Lower lobe of right lung (tissue), 2 donors: ENCODE data around the gene FGD1. TPM values are rescaled to one million over a fixed set of nuclear protein-coding genes. Genes with fewer than 3 reads are reported as not detected.
"Not testable (repeated sequence)": the region's sequence is repeated elsewhere in the genome, so short reads cannot be mapped to it uniquely, and the experiment has no call there.

Source experiments
- ATAC-seq, 2 donors: fragments of 200-7000 bp; cut with Tn5 transposase; one replicate each; pipeline ENCODE4 v1.9.1; 2020 to 2022; ENCODE audit warnings: mild to moderate bottlenecking in 2 of 2, moderate library complexity in 2 of 2
- DNase-seq: peaks from one replicate; pipeline ENCODE4 v3.0.0-alpha.2; 2020
- H3K27ac ChIP-seq: fragments of 200-600 bp; one replicate; pipeline ENCODE4 v1.8.0; 2022
- H3K27me3 ChIP-seq: fragments of 200-600 bp; one replicate; pipeline ENCODE4 v1.8.0; 2022; ENCODE audit warnings: low read depth
- H3K36me3 ChIP-seq: fragments of 200-600 bp; one replicate; pipeline ENCODE4 v1.8.0; 2022; ENCODE audit warnings: mild to moderate bottlenecking
- H3K4me1 ChIP-seq: fragments of 200-600 bp; one replicate; pipeline ENCODE4 v1.8.0; 2022
- H3K4me3 ChIP-seq: fragments of 200-600 bp; one replicate; pipeline ENCODE4 v1.8.0; 2022; ENCODE audit warnings: mild to moderate bottlenecking
- H3K9me3 ChIP-seq: fragments of 200-600 bp; one replicate; pipeline ENCODE4 v1.8.0; 2022
- CTCF ChIP-seq: fragments of 200-600 bp; IDR thresholded peaks from one replicate; pipeline ENCODE4 v1.8.0; 2022; ENCODE audit warnings: antibody characterized with exemption, mild to moderate bottlenecking
- intact Hi-C: fragments of 100-400 bp; cut with DNase I; formaldehyde crosslinking; loops from one replicate; pipeline ENCODE4 v1.11.0; 2022
- long read RNA-seq: library from polyadenylated mRNA; unstranded; transcript quantifications from one replicate; pipeline ENCODE4 v2.0.0, GENCODE V29; 2021
- total RNA-seq: library from RNA; stranded (reverse); fragmentation: NEBNext Ultra II Directional; extraction: Animal tissue kit (Norgen Biotek cat#: 25700); gene quantifications from one replicate; pipeline ENCODE4 v1.2.1, GENCODE V29; 2021
- donor health status: DM: no; HTN: yes; CAD: no; lungs with severe emphysema.

FGD1 gene
- total RNA-seq = 3.2 TPM
- long read RNA-seq, full-length matches to known transcripts = 4 of 17 reads
- long read RNA-seq, partial matches to known transcripts = 5 of 17 reads
- long read RNA-seq, other reads (novel, unspliced or antisense) = 8 of 17 reads

DNA sequence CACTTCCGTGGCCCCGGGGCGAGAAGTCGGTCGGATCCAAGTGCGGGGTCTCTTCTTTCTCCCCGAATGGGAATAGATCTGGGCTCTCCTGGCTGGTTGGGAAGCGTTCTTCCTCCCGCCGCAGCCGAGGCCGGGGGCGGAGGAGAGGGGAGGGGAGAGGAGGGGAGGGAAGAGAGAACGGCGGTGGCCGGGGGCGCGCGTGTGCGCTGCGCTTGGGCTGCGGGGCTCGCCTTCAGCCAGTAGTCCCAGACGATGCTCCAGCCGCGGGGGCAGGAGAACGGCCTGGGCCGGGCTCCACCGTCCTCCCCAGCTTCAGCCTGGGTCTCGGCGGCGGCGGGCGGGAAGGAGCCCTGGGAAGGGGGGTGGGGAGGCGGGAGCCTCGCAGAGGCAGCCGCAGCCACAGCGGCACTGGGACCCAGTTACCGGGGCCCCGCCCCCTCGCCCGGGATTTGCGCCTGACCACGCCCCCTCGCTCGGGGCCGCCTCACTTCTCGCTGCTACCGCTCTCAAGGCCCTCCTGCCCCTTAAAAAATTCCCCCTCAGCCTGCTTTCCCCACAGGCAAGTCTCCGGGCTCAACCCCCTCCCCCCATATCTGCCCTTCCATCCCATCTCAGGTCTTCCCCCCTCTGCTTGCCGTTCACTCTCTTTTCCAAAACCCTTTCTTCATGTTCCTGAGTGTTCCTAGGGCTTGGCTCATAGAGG is at the start of gene FGD1:
Gene FGD1, minus strand, starts transcription at position 421 of the 703 bp plus-strand sequence. CDS start 802 bp downstream, outside the sequence.
- H3K9me3 ChIP-seq = no peaks in the 10 kb centered on the region
- no peaks in the 10 kb centered on the region for H3K36me3 ChIP-seq
- peak; percentile 64 for DNase-seq
- H3K4me1 ChIP-seq = no peaks in the 10 kb centered on the region
- ATAC-seq = peak; percentile 90 to 91
- TF ChIP-seq CTCF = no peak
- intact Hi-C loops = no loop called here
- H3K4me3 ChIP-seq = peak within 1 kb of the TSS; percentile 62
- H3K27me3 ChIP-seq = no peaks in the 10 kb centered on the region
- peak within 1 kb of the TSS; percentile 31 for H3K27ac ChIP-seq

- H3K27me3 ChIP-seq, H3K4me3 ChIP-seq, DNase-seq, H3K4me1 ChIP-seq, H3K27ac ChIP-seq, intact Hi-C loops, H3K9me3 ChIP-seq, ATAC-seq: not testable (repeated sequence)
- peaks cover 90% of the 10 kb centered on the region for H3K36me3 ChIP-seq
Measured at GRCh38 chrX:54542239-54542638, 46.2 kb upstream of the FGD1 start.

DNA sequence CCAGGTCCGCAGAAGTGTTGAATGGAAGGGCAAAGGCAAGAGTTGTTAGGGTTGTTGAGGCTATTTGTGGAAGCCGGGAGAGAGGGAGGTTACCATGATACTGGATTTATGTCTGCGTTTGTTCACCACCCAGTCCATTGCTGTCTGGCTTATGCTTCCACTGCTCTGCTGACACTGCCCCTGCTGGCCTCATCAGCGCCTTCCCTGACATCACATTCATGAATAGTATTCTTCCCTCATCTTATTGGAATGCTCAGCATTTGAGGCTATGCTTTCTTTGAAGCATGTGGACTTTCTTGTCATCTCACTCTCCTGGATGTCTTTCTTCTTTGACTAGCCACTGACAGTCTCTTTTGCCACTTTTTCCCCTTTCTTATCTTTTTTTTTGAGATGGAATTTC is 44.3 kb upstream of the FGD1 start:
- no peak overlapping the region for H3K4me3 ChIP-seq
- intact Hi-C loops = no loop called here
- DNase-seq = no peak
- no peak for TF ChIP-seq CTCF
- H3K36me3 ChIP-seq = peaks cover 72% of the 10 kb centered on the region
- no peak for ATAC-seq
- no peaks in the 10 kb centered on the region for H3K27me3 ChIP-seq
- H3K9me3 ChIP-seq = no peaks in the 10 kb centered on the region
- no peak overlapping the region for H3K27ac ChIP-seq
- H3K4me1 ChIP-seq = no peaks in the 10 kb centered on the region

DNA sequence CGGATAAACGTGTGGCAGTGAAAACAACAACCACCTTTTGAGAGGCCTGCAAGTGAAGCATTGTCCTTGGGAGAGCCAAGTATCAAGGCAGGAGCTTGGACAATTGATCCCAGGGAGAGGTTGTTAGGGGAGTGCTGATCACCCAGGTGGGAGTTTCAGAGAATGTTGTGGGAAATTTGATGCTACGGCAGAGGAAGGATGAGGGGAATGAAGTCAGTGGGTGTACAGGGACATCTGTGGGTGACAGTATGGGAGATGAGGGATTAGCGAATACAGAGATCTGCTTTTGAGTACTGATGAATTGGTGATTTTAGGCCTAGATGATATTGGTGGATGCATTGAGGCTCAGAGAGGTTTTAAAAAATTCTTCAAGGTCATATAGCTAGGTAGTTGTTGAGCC is 38.2 kb upstream of the FGD1 start:
- peaks cover 5% of the 10 kb centered on the region for H3K4me1 ChIP-seq
- intact Hi-C loops = no loop called here
- no peaks in the 10 kb centered on the region for H3K27me3 ChIP-seq
- no peak for TF ChIP-seq CTCF
- H3K9me3 ChIP-seq = no peaks in the 10 kb centered on the region
- H3K36me3 ChIP-seq = peaks cover 30% of the 10 kb centered on the region
- DNase-seq (no peak), ATAC-seq (no peak)
- no peak overlapping the region for H3K4me3 ChIP-seq
- no peak overlapping the region for H3K27ac ChIP-seq

GRCh38 chrX:54530357-54530900 is 34.4 kb upstream of the FGD1 start:
- Histone ChIP-seq H3K4me3 (peak overlapping the region; percentile 76), H3K27ac (peak overlapping the region; percentile 72), H3K36me3 (peaks cover 12% of the 10 kb centered on the region), H3K27me3 (no peaks in the 10 kb centered on the region), H3K9me3 (no peaks in the 10 kb centered on the region), H3K4me1 (peaks cover 5% of the 10 kb centered on the region)
- TF ChIP-seq CTCF = no peak
- DNase-seq (no peak), ATAC-seq (peak; percentile 50 to 55)
- intact Hi-C loops = no loop called here
